CD4-positive, alpha-beta memory T cell (primary cell): Measurements from ENCODE around the gene DNAJB9. TPM values are rescaled to one million over a fixed set of nuclear protein-coding genes. Genes with fewer than 3 reads are reported as not detected.
A peak's percentile ranks its signal among the peaks of the same experiment; 100 is the strongest.
"Not testable (repeated sequence)": the region's sequence is repeated elsewhere in the genome, so short reads cannot be mapped to it uniquely, and the experiment has no call there.

ENCODE experiments used
- CTCF ChIA-PET: fragments of 350-600 bp; sonication (Branson Sonifier 250); formaldehyde crosslinking; loops from one replicate; lab custom pipeline; 2021; ENCODE audit warnings: inconsistent platforms; ENCODE audit not compliant: partially characterized antibody; lab: Charles Lee
- POLR2A ChIA-PET: fragments of 350-600 bp; sonication (Branson Sonifier 250); formaldehyde crosslinking; loops from one replicate; lab custom pipeline; 2021; ENCODE audit not compliant: partially characterized antibody; lab: Charles Lee
- DNase-seq, 5 donors: peaks; one replicate each; pipeline versions ENCODE4 v3.0.0 to v3.0.0-alpha.2; 2020 to 2022; ENCODE audit warnings: mixed read lengths in 1 of 5
- H3K27ac ChIP-seq: one replicate; pipeline ENCODE4 v1.7.0; 2013; ENCODE audit warnings: low read depth, low read length
- H3K27me3 ChIP-seq: 2 replicates; pipeline ENCODE4 v1.7.0; 2013; ENCODE audit warnings: mild to moderate bottlenecking, low read length, moderate library complexity; ENCODE audit not compliant: insufficient read depth
- H3K36me3 ChIP-seq: 2 replicates; pipeline ENCODE4 v1.7.0; 2013; ENCODE audit warnings: mild to moderate bottlenecking, low read length, moderate library complexity; ENCODE audit not compliant: insufficient read depth
- H3K4me1 ChIP-seq: 2 replicates; pipeline ENCODE4 v1.7.0; 2013; ENCODE audit warnings: mild to moderate bottlenecking, low read length, moderate library complexity; ENCODE audit not compliant: insufficient read depth
- H3K4me3 ChIP-seq, 2 donors: one replicate each; pipeline ENCODE4 v1.7.0; 2013; ENCODE audit warnings: low read length in 2 of 2, mild to moderate bottlenecking in 1 of 2
- H3K9me3 ChIP-seq, 2 donors: one replicate each; pipeline ENCODE4 v1.7.0; 2013; ENCODE audit warnings: low read length in 2 of 2, control low read depth in 1 of 2; ENCODE audit not compliant: control insufficient read depth in 1 of 2
- H3K27ac Mint-ChIP-seq, 7 donors: one replicate each; pipeline ENCODE4 v1.8.0; 2020 to 2021; ENCODE audit warnings: mixed read lengths in 7 of 7, mild to moderate bottlenecking in 6 of 7, inconsistent platforms in 3 of 7, moderate library complexity in 3 of 7
- H3K27me3 Mint-ChIP-seq, 2 donors: one replicate each; pipeline ENCODE4 v1.8.0; 2020 to 2021; ENCODE audit warnings: mixed read lengths in 2 of 2
- H3K36me3 Mint-ChIP-seq, 2 donors: one replicate each; pipeline ENCODE4 v1.8.0; 2020 to 2021; ENCODE audit warnings: mixed read lengths in 2 of 2, inconsistent platforms in 1 of 2, mild to moderate bottlenecking in 1 of 2
- H3K4me1 Mint-ChIP-seq, 4 donors: one replicate each; pipeline ENCODE4 v1.8.0; 2020 to 2021; ENCODE audit warnings: mixed read lengths in 4 of 4, mild to moderate bottlenecking in 1 of 4
- H3K4me3 Mint-ChIP-seq, 8 donors: one replicate each; pipeline ENCODE4 v1.8.0; 2020 to 2021; ENCODE audit warnings: mixed read lengths in 8 of 8, mild to moderate bottlenecking in 7 of 8, moderate library complexity in 6 of 8, inconsistent platforms in 3 of 8
- H3K9me3 Mint-ChIP-seq, 8 donors: one replicate each; pipeline ENCODE4 v1.8.0; 2020 to 2021; ENCODE audit warnings: mixed read lengths in 8 of 8, mild to moderate bottlenecking in 5 of 8, inconsistent platforms in 3 of 8, moderate library complexity in 1 of 8
- intact Hi-C: fragments of 100-400 bp; cut with micrococcal nuclease; formaldehyde crosslinking; loops from one replicate; pipeline ENCODE4 v1.15.1; 2023
- polyA plus RNA-seq, 2 donors: library from polyadenylated mRNA; unstranded; fragments of 300-500 nt; fragmentation: Illumina TruSeq; gene quantifications; one replicate each; pipeline ENCODE4 v1.2.3, GENCODE V29; 2021
- total RNA-seq, 2 experiments: library from RNA; stranded (reverse); gene quantifications; one replicate each; pipeline ENCODE4 v1.2.3, GENCODE V29; 2021

The DNAJB9 gene
- total and polyA plus RNA-seq, 4 experiments from 2014 or later: 30.2 to 138 (median 46.4) TPM

DNA sequence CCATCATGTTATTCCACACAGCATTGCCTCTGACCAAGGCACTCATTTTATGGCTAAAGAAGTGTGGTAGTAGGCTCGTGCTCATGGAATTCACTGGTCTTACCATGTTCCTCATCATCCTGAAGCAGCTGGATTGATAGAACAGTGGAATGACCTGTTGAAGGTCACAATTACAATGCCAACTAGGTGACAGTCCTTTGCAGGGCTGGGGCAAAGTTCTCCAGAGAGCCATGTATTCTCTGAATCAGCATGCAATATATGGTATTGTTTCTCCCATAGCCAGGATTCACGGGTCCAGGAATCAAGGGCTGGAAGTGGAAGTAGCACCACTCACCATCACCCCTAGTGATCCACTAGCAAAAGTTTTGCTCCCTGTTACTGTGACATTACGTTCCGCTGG lies 31.0 kb upstream of the DNAJB9 start:
- ChIA-PET POLR2A (interaction anchor here (0.7 kb wide), 1 partner anchor 30 kb away, joined by 3 read pairs; no protein-coding TSS in a partner anchor), CTCF (interaction anchor here (0.7 kb wide), 1 partner anchor 12 kb away, joined by 4 read pairs; no protein-coding TSS in a partner anchor)
- H3K27me3 ChIP-seq, H3K36me3 Mint-ChIP-seq, H3K27ac Mint-ChIP-seq, H3K36me3 ChIP-seq, DNase-seq, H3K4me1 ChIP-seq, H3K27me3 Mint-ChIP-seq, H3K4me3 ChIP-seq, H3K4me3 Mint-ChIP-seq, H3K9me3 Mint-ChIP-seq, intact Hi-C loops, H3K27ac ChIP-seq, H3K9me3 ChIP-seq, H3K4me1 Mint-ChIP-seq: not testable (repeated sequence)

DNA sequence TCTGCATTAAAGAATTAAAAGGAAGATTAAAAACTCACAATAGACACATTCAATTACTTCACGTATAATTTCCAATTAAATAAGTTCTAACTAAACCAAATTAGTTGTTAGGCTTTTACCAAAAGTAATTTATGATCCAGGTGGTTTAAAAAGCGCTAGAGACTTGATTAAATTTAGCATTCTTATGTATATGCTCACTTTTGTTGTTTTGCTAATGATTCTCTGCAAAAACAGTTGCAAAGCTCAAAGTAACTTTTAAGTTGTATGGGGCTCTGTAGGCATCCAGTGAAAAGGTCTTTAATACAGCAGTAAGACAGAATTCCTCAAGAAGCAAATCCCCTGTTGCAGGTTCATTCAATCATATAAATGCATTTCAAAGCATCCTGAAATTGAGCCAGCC lies 28.2 kb upstream of the DNAJB9 start:
- H3K36me3 ChIP-seq: no peaks in the 10 kb centered on the region
- no peaks in the 10 kb centered on the region for H3K9me3 Mint-ChIP-seq

DNA sequence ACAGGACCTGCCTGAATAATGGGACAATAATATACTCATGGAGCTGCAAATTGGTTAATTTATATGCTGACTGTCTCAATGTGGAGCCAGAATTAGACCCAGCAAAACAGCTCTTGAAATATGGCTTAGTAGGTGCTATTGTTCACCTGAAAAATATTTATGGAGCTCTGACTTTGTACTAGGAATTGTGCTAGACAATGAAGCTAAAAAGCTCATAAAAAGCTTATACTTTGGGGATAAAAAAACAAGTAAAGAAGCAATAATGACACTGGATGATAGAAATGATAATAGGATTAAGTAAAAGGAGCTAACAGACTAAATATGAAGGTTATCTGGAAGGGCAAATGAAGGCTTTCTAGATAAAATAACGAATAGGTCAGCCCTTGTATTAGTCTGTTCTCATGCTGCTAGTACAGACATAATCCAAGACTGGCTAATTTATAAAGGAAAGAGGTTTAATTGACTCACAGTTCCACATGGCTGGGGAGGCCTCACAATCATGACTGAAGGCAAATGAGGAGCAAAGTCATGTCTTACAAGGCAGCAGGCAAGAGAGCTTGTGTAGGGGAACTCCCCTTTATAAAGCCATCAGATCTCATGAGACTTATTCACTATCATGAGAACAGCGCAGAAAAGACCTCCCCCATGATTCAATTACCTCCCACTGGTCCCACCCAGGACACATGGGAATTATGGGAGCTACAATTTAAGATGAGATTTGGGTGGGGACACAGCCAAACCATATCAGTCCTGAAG lies 21.4 kb upstream of the DNAJB9 start:
- H3K36me3 Mint-ChIP-seq, DNase-seq, H3K4me1 Mint-ChIP-seq, H3K27ac ChIP-seq, H3K4me1 ChIP-seq, H3K36me3 ChIP-seq, H3K9me3 ChIP-seq, intact Hi-C loops, H3K9me3 Mint-ChIP-seq, H3K27me3 Mint-ChIP-seq, H3K4me3 Mint-ChIP-seq, H3K27me3 ChIP-seq, H3K4me3 ChIP-seq: not testable (repeated sequence)
- CTCF ChIA-PET: interaction anchor here (2.1 kb wide), 1 partner anchor 51 kb away, joined by 7 read pairs; no protein-coding TSS in a partner anchor
- peak overlapping the region in 1 of 7 donors; percentile 49 for H3K27ac Mint-ChIP-seq
- POLR2A ChIA-PET: interaction anchor here (1.5 kb wide), 1 partner anchor 22 kb away, joined by 5 read pairs; the partner anchor contains the start of gene DNAJB9

More for the DNA sequence above, 28.2 kb upstream of the DNAJB9 start:
- no peak overlapping the region for H3K27ac Mint-ChIP-seq
- no peak overlapping the region for H3K4me3 Mint-ChIP-seq
- ChIA-PET POLR2A (interaction anchor here (1.1 to 1.6 kb wide), 2 partner anchors 15 to 28 kb away, joined by 3 read pairs; partner anchors contain the start of gene DNAJB9), CTCF (interaction anchor here (1.0 kb wide), 1 partner anchor 44 kb away, joined by 3 read pairs; no protein-coding TSS in a partner anchor)
- DNase-seq: no peak
- no peaks in the 10 kb centered on the region for H3K4me1 ChIP-seq
- H3K27ac ChIP-seq: no peak overlapping the region
- intact Hi-C loops: no loop called here
- H3K27me3 ChIP-seq: no peaks in the 10 kb centered on the region
- no peaks in the 10 kb centered on the region for H3K36me3 Mint-ChIP-seq
- no peaks in the 10 kb centered on the region for H3K4me1 Mint-ChIP-seq
- no peaks in the 10 kb centered on the region for H3K27me3 Mint-ChIP-seq
- H3K9me3 ChIP-seq: no peaks in the 10 kb centered on the region
- no peak overlapping the region for H3K4me3 ChIP-seq

DNA sequence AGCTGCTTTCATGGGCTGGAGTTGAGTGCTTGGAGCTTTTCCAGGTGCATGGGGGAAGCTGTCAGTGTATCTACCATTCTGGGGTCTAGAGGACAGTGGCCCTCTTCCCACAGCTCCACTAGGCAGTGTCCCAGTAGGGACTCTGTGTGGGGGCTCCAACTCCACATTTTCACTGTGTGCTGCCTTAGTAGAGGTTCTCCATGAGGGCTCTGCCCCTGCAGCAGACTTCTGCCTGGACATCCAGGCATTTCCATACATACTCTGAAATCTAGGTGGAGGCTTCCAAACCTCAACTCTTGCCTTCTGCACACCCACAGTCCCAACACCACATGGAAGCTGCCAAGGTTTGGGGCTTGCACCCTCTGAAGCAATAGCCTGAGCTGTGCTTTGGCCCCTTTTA lies 13.0 kb upstream of the DNAJB9 start:
- H3K4me1 Mint-ChIP-seq, H3K27me3 Mint-ChIP-seq, H3K27ac Mint-ChIP-seq, CTCF ChIA-PET, POLR2A ChIA-PET, intact Hi-C loops, H3K4me3 Mint-ChIP-seq, H3K4me1 ChIP-seq, H3K4me3 ChIP-seq, H3K27ac ChIP-seq, H3K27me3 ChIP-seq, H3K36me3 ChIP-seq, DNase-seq: not testable (repeated sequence)
- Mint-ChIP-seq H3K9me3 (peaks cover 5 to 38% (median 19%) of the 10 kb centered on the region in 8 donors), H3K36me3 (peaks cover 27 to 40% of the 10 kb centered on the region in 2 donors)
- H3K9me3 ChIP-seq: peaks cover 3 to 19% of the 10 kb centered on the region in 2 donors

DNA sequence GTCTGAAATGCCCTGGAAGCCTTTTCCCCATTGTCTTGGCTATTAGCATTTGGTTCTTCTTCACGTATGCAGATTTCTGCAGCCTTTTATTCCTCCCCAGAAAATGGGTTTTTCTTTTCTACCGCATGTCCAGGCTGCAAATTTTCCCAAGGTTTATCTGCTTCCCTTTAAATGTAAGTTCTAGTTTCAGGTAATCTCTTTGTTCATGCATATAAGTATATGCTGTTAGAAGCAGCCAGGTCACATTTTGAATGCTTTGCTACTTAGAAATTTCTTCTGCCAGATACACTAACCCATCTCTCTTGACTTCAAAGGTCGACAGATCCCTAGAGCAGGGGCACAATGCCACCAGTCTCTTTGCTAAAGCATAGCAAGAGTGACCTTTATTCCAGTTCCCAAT lies 12.5 kb upstream of the DNAJB9 start:
- no peaks in the 10 kb centered on the region for H3K36me3 ChIP-seq

DNA sequence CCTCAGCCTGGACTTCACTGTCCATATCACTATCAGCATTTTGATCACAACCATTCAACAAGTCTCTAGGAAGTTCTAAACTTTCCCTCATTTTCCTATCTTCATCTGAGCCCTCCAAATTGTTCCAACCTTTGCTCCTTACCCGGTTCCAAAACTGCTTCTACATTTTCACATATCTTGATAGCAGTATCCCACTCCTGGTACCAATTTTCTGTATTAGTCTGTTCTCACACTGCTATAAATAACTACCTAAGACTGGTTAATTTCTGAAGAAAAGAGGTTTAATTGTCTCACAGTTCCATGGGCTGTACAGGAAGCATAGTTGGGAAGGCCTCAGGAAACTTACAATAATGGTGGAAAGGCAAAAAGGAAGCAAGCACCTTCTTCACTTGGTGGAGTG lies 12.1 kb upstream of the DNAJB9 start:
- ChIA-PET POLR2A (no interaction called here), CTCF (no interaction called here)
- H3K36me3 ChIP-seq: no peaks in the 10 kb centered on the region
- intact Hi-C loops: no loop called here
- H3K27ac Mint-ChIP-seq: no peak overlapping the region
- no peaks in the 10 kb centered on the region for H3K4me1 ChIP-seq
- peaks cover 5 to 39% (median 19%) of the 10 kb centered on the region in 8 donors for H3K9me3 Mint-ChIP-seq
- no peak for DNase-seq
- no peaks in the 10 kb centered on the region for H3K27me3 ChIP-seq
- peaks cover 0 to 5% (median 4%) of the 10 kb centered on the region in 4 donors for H3K4me1 Mint-ChIP-seq
- H3K36me3 Mint-ChIP-seq: peaks cover 32 to 41% of the 10 kb centered on the region in 2 donors
- peaks cover 3 to 19% of the 10 kb centered on the region in 2 donors for H3K9me3 ChIP-seq
- no peak overlapping the region for H3K4me3 ChIP-seq
- no peak overlapping the region for H3K27ac ChIP-seq
- no peaks in the 10 kb centered on the region for H3K27me3 Mint-ChIP-seq
- no peak overlapping the region for H3K4me3 Mint-ChIP-seq

More for the DNA sequence above, 12.5 kb upstream of the DNAJB9 start:
- POLR2A ChIA-PET: no interaction called here
- peaks cover 29 to 41% of the 10 kb centered on the region in 2 donors for H3K36me3 Mint-ChIP-seq
- Histone ChIP-seq H3K9me3 (peaks cover 3 to 19% of the 10 kb centered on the region in 2 donors), H3K4me1 (no peaks in the 10 kb centered on the region), H3K4me3 (no peak overlapping the region), H3K27ac (no peak overlapping the region), H3K27me3 (no peaks in the 10 kb centered on the region)
- H3K27ac Mint-ChIP-seq: no peak overlapping the region
- peaks cover 0 to 5% (median 4%) of the 10 kb centered on the region in 4 donors for H3K4me1 Mint-ChIP-seq
- H3K9me3 Mint-ChIP-seq: peaks cover 5 to 39% (median 19%) of the 10 kb centered on the region in 8 donors
- intact Hi-C loops: no loop called here
- CTCF ChIA-PET: no interaction called here
- DNase-seq: no peak
- H3K4me3 Mint-ChIP-seq: no peak overlapping the region
- no peaks in the 10 kb centered on the region for H3K27me3 Mint-ChIP-seq

DNA sequence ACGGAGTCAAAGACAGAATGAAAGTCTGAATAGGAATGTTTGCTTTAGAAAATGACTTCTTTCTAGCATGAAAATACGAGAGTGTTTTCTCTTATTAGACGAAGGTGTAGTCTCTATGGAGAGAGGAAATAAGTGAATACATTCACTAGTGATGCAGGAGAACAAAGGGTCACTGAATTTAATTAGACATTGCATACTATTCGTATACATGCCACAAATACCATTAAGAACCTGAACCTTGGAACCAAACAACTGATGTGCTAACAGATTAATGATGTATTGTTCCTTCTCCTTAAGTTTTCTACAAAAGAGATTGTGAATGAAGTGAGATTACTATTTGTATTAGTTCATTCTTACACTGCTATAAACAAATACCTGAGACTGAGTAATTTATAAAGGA lies 10.4 kb upstream of the DNAJB9 start:
- CTCF ChIA-PET: interaction anchor here (0.8 kb wide), 1 partner anchor 62 kb away, joined by 3 read pairs; no protein-coding TSS in a partner anchor

More for the DNA sequence above, 10.4 kb upstream of the DNAJB9 start:
- Histone ChIP-seq H3K4me3 (no peak overlapping the region), H3K9me3 (peaks cover 3 to 19% of the 10 kb centered on the region in 2 donors), H3K4me1 (no peaks in the 10 kb centered on the region), H3K36me3 (peaks cover 5% of the 10 kb centered on the region), H3K27ac (no peak overlapping the region), H3K27me3 (no peaks in the 10 kb centered on the region)
- intact Hi-C loops: no loop called here
- POLR2A ChIA-PET: interaction anchor here (1.1 kb wide), 1 partner anchor 10 kb away, joined by 4 read pairs; the partner anchor contains the start of genes DNAJB9 and THAP5
- Mint-ChIP-seq H3K27me3 (no peaks in the 10 kb centered on the region), H3K27ac (no peak overlapping the region), H3K4me3 (no peak overlapping the region), H3K4me1 (peaks cover 0 to 9% (median 5%) of the 10 kb centered on the region in 4 donors), H3K9me3 (peaks cover 5 to 39% (median 19%) of the 10 kb centered on the region in 8 donors), H3K36me3 (peaks cover 37 to 44% of the 10 kb centered on the region in 2 donors)
- DNase-seq: no peak
